Kidney tubule cell (primary cell): ENCODE results near the gene RNF19B.

Experiments
- DNase-seq: peaks from one replicate; pipeline ENCODE4 v3.0.0-alpha.2; 2018; ENCODE audit warnings: low spot score

The RNF19B gene

GRCh38 chr1:32967888-32968568 lies 3.4 kb upstream of the RNF19B start:
- DNase-seq: peak; percentile 82

- no peak for DNase-seq
Measured at GRCh38 chr1:32966900-32967299, 2.3 kb upstream of the RNF19B start.

DNA sequence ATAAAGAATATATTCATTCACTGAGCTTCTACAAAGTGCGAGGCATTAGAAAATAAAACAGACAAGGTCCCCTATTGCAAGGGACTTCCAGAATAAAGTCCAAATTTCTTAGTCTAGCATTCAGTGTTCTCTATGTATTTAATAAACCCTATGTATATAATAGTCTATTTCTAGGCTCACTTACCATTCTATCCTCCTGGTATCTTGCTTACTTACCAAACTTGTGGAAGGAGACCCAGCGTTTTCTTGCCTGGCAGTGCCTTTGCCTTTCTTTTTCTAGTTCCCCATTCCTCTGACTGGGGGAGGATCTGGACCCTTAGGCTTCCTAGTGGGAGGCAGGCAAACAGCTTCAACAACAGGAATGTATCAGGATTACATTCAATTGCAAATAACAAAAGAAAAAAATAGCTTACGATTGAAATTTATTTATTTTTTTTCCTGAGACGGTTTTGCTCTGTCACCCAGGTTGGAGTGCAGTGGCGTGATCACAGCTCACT lies 690 bp upstream of the RNF19B start:
- no peak for DNase-seq

DNA sequence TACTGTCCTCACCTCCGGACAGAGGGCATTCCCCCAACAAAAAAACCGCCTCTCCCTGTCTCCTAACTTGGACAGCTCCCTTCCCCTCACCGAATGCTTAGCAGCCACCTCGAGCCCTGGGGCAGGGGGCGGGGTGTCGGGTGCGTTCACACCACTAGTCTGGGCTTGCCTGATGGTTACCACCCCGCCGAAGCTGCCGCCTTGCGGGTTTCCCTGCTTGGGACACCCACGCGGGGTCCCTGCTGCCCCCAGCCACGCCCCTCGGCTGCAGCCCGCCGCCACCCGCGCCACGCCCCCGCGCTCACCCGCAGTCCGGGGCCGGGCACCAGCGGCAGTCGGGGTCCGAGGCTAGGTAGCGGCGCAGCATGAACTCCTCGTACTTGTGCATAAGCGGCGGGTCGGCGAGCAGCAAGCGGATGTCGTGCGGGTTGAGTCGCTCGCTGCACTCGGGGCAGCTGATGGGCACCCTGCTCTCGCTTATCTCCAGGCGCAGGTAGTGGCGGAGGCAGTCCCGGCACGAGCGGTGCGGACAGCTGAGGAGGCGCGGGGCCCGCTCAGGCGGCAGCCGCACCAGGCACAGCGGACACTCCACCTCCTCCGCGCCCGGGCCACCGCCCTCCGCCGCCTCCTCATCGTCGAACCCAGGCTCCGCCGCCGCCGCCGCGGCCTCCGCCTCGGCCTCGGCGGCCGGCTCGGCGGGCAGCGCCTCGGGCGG lies 706 bp downstream of the RNF19B start:
- DNase-seq: peak; percentile 58

DNA sequence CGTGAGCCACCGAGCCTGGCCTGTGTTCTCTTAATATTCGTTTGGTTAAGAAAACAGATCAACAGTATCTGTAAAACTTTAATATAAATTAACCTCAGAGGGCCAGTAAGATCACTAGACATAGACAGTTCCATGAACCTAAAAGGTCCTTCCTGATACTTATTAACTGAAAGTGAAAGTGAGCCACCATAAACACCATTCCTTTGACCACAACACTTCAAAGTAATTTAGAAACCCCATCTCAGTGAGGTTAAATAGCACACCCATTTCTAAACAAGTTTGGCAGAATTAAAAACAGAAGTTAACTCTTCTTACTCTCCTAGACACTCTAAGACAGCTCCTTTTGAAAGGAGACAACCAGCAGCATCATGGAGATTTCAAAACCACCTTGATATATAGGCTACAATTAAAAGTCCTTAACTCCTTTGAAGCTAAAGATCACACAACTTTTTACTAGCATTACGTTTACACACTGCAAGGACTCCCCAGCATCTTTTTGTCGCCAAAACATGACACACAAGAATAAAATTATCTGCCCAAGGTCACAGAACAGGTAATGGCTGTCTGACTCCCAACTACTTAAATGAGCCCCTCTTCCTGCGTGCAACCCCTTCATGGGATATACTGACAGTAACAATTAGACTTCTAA lies 2.2 kb downstream of the RNF19B start:
- peak; percentile 56 for DNase-seq

- DNase-seq: no peak
Measured at GRCh38 chr1:32960819-32961355, 3.7 kb downstream of the RNF19B start.

DNA sequence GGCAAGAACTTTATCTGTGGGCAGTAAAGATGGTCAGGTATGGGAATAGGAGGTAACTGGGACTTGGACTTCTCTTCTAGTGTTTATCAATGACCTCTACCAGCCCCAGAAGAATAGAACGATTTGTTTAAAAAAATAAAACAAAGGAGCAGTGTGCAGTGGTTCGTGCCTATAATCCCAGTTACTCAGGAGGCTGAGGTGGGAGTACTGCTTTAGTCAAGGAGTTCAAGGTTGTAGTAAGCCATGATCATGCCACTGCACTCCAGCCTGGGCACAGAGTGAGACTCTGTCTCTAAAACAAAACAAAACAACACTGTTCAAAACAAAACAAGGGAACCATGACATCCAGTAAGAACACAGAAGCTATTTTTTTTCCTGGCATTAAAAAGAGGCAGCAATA lies 4.3 kb downstream of the RNF19B start:
- no peak for DNase-seq

GRCh38 chr1:32958827-32959226 lies 5.8 kb downstream of the RNF19B start:
- no peak for DNase-seq

DNA sequence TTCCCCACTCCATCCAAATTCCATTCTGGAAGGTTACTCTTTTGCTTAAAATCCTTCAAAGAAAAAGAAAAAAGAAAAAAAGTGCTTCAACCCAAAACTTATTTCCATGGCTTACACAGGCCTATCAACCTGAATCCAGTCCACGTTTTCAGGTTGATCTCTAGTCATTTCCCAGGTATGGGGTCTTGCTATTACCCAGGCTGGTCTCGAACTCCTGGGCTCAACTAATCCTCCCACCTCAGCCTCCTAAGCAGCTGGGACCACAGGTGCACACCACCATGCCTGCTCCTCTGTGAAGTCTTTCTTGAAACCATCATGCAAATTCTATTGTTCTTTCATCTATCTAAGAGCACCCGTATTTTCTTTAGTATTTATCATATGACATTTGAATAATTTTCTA lies 7.6 kb downstream of the RNF19B start:
- no peak for DNase-seq

GRCh38 chr1:32954168-32954567 lies 10.4 kb downstream of the RNF19B start:
- peak; percentile 94 for DNase-seq

- peak; percentile 92 for DNase-seq
Measured at GRCh38 chr1:32953495-32953894, 11.1 kb downstream of the RNF19B start.

GRCh38 chr1:32949519-32949918 lies 15.1 kb downstream of the RNF19B start:
- peak; percentile 19 for DNase-seq

DNA sequence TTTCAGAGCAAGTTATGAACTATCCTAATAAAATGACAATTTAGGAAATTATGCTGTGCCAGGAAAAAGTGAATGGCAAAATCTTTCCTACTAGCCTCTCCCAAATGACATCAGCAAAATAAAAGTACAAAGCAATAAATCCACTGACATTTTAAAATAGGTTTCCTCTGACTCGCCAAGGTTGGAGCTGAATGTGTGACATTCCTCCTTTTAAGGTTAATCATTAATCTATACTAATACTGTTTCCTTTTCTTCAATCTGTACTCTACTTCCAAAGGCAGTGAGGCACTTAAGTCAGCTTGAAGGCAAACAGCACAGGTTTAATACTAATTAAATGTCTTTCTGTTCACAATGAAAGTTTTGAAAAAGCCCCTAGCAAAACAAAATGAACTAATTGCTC lies 15.7 kb downstream of the RNF19B start:
- DNase-seq: peak; percentile 89

DNA sequence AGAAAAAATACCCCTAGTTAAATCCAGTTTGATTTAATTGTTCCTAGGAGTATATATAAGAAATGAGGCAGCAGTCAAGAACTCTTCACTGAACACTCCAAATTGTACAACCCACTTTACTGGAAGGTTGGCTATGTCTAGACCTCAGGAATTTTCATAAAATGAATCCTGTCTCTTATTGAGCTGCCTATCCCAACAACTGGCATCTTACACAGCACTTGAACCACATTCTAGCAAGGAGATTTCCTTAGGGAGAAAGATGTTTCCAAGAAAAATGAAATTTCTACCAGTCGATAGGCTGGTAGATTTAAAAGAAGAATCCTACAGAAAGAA lies 16.3 kb downstream of the RNF19B start:
- no peak for DNase-seq

- no peak for DNase-seq
Measured at GRCh38 chr1:32947669-32948389, 16.8 kb downstream of the RNF19B start.

DNA sequence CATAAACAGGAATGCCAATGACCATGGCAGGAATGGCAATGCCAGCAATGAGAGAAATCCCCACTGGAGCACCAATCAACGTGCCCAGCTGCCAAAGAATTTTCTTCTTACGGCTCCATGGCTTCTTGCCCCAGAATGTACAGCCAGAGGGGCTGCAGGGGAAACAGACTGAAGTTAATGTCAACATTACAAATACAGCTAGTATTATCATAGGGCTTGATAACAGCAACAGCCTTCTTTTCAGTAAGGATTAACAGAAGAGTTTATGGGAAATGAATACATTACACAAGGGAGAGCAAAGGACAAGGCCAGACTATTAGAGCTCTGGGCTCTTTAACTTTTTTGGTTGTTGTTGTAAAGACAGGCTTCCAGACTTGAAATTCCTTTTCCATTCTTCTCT lies 18.2 kb downstream of the RNF19B start:
- no peak for DNase-seq

GRCh38 chr1:32944180-32944579 lies 20.4 kb downstream of the RNF19B start:
- DNase-seq: no peak

DNA sequence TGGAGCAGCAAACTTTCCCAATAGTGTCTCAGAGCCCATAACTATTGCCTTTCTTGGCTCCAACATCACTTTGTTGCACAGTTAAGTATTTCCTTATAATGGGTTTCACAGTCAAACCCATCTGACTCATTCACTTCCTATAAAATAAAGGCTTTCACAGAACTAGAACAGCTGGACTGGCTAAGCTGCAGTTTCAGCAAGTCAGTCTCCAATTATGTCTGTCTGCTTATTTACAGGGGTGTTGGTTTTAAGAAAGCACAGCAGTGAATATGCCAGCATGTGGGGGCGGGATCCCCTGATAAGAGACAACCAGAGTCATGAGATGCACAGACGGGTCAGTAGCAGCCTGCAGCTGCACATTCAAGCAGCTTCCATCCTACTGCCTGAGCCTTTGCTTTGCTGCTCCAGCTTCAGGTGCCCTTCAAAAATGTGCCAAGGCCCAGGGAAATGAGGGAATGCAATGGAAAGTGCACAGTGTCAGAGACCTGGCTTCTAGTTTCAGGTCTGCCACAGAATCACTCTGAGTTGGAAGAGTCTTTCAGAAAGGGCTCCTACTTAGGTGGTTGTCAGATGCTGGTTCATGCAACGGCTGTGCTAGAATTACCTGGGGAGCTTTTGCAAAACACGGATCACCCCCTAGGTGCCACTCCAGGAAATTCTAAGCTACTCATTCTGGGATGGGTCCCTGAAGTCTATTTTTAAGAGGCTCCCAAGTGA lies 24.8 kb downstream of the RNF19B start:
- DNase-seq: peak; percentile 72

GRCh38 chr1:32937061-32937460 lies 27.5 kb downstream of the RNF19B start:
- DNase-seq: peak; percentile 51

DNA sequence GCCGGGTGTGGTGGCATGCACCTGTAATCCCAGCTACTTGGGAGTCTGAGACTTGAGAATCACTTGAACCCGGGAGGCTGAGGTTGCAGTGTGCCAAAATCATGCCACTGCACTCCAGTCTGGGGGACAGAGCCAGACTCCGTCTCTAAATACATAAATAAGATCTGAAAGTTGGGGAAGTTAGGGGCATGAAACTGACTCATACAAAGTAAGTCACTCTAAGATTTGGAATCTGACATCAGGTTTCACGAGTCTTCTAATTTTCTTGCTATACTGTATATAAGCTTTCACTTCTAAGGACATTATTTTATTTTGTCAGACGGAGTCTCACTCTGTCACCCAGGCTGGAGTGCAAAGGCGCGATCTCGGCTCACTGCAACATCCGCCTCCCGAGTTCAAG lies 30.1 kb downstream of the RNF19B start:
- no peak for DNase-seq

DNA sequence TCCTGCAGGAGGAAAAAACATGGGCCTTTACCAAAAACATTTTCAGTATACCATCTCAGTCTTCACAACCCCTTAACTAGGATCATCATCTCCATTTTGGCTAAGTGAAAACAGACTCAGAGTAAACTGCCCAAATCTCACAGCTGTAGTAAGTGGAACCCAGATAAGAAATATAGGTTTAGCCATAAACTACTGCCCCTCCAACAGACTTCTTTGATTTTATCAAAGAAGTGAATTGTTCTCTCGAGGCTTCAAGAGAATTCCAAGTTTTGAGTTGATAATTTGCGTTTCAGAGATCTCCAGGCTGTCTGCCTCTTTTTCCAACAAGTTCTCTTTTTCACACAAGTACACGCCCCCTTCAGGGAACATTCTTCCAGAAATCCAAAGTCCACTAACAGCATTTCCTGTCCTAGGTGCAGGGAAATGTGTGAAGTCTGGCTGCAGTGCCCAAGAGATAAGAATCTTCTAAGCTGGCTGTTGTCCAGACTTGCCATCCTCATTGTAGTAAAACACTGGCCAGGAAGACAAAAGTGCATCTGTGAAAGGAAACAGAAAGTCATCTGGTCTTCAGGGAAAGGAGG lies 30.8 kb downstream of the RNF19B start:
- DNase-seq: peak; percentile 69
